Duodenal mucosa (tissue), 2 donors: ENCODE measurements around the gene LTBP3.

Source experiments
- H3K27ac ChIP-seq: one replicate; pipeline ENCODE4 v1.7.0; 2013; ENCODE audit warnings: low read depth, low read length
- H3K27me3 ChIP-seq, 2 donors: one replicate each; pipeline ENCODE4 v1.7.0; 2013; ENCODE audit warnings: low read length in 2 of 2, control low read depth in 1 of 2; ENCODE audit not compliant: insufficient read depth in 2 of 2, control insufficient read depth in 1 of 2
- H3K36me3 ChIP-seq, 2 donors: one replicate each; pipeline ENCODE4 v1.7.0; 2013; ENCODE audit warnings: low read length in 2 of 2, control low read depth in 1 of 2; ENCODE audit not compliant: insufficient read depth in 2 of 2, control insufficient read depth in 1 of 2
- H3K4me1 ChIP-seq, 2 donors: one replicate each; pipeline ENCODE4 v1.7.0; 2013; ENCODE audit warnings: low read length in 2 of 2, control low read depth in 1 of 2; ENCODE audit not compliant: insufficient read depth in 2 of 2, control insufficient read depth in 1 of 2
- H3K4me3 ChIP-seq, 2 donors: one replicate each; pipeline ENCODE4 v1.7.0; 2013; ENCODE audit warnings: low read length in 2 of 2, low read depth in 1 of 2
- H3K9ac ChIP-seq, 2 donors: one replicate each; pipeline ENCODE4 v1.7.0; 2013; ENCODE audit warnings: low read length in 2 of 2, low read depth in 1 of 2
- H3K9me3 ChIP-seq, 2 donors: one replicate each; pipeline ENCODE4 v1.7.0; 2013; ENCODE audit warnings: low read length in 2 of 2, control low read depth in 1 of 2; ENCODE audit not compliant: control insufficient read depth in 1 of 2

LTBP3 gene

DNA sequence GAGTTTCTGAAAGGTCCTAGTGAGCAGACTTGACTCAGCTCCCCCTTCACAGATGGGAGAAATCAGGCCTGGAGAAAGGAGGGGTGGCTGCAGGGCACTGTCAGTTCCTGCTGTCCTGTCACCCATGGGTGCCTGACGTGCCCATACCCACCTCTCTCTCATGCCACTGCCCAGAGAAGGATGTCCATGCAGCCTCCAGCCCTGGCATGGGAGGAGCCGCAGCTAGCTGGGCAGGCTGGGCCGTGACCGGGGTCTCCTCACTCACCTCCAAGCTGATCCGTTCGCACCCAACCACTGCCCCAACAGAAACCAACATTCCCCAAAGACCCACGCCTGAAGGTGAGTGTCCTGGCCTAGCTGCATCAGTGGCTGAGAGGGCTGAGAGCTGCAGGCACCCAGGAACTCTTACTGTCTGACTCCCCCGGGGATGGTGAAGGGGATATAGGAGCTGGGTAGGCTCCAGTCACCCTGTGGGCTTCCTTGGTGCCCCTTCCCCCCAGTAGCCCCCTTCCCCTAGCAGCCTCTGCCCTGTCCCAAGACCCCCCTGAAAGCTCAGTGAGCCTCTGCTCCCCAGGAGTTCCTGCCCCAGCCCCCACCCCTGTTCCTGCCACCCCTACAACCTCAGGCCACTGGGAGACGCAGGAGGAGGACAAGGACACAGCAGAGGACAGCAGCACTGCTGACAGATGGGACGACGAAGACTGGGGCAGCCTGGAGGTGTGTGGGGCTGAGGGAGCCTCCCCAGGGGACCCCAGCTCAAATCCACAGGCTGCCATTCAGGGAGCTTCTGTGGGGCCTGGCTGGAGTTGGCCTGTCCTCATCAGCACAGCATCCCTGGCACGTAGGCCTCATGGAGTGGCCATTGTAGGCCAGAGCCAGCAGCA, 21.5 kb downstream of the LTBP3 start:
- H3K36me3 ChIP-seq: peaks cover 14 to 51% of the 10 kb centered on the region in 2 donors
- peaks cover 9 to 12% of the 10 kb centered on the region in 2 donors for H3K4me1 ChIP-seq
- no peaks in the 10 kb centered on the region for H3K27me3 ChIP-seq
- H3K27ac ChIP-seq: no peak overlapping the region
- H3K4me3 ChIP-seq: no peak overlapping the region
- no peaks in the 10 kb centered on the region for H3K9me3 ChIP-seq
- no peak overlapping the region for H3K9ac ChIP-seq

DNA sequence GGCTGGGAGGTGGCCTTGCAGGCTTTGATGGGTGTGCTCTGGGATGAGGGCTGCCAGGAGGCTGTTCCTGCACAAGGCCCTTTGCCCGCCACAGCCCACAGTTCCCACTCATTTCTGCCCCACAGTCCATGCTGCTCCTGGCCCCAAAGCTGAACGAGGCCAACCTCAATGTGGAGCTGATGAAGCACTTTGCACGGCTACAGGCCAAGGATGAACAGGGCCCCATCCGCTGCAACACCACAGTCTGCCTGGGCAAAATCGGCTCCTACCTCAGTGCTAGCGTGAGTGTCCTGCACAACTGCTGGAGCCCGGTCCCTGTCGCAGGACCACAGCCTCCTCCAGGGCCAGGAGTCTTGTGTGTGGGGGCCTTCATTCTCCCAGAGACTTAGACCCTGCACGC, 23.1 kb downstream of the LTBP3 start:
- Histone ChIP-seq H3K9me3 (no peaks in the 10 kb centered on the region), H3K4me3 (no peak overlapping the region), H3K36me3 (peaks cover 28 to 67% of the 10 kb centered on the region in 2 donors), H3K4me1 (peaks cover 0 to 5% of the 10 kb centered on the region in 2 donors), H3K9ac (no peak overlapping the region), H3K27ac (no peak overlapping the region), H3K27me3 (no peaks in the 10 kb centered on the region)

DNA sequence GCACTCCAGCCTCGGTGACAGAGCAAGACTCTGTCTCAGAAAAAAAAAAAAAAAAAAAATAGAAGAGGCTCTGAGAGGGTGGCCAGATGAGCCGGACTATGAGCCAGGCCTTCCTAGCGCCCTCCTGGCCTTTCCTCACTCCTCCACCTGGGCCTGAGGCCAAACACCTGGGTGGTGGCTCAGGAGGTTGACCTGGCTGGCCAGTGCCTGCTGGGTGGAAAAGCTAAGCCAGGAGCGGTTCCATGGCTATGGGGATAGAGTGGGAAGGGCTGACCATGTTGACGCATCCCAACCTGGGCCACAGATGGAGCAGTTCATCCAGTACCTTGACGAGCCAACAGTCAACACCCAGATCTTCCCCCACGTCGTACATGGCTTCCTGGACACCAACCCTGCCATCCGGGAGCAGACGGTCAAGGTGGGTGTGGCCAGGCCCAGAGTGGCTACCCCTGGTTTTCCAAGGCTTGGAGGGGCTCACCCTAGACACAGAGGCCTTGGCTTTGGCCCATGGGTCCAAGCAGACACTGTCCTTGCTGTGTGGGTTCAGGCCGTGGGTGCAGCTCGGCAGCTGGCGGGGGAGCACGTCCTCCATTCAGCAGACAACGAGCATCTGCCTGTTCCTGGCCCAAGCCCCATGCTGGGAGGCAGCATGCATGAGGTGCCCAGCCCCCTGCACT, 25.6 kb downstream of the LTBP3 start:
- H3K36me3 ChIP-seq: peaks cover 25 to 69% of the 10 kb centered on the region in 2 donors

DNA sequence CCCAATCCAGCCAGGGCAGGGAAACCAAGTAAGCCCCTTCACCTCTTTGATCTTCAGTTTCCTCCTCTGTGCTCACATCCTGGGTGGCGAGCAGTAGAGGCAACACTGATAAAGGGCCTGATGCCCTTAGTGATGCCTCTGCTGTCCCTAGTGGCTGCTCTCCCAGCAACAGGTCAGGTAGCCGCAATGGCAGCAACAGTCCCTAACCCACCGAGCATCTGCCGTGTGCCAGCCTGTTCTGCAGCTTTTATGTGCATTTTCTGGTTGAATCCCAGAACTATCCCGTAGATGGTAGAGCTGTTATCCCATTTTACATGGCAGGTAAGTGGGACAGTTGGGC, 28.0 kb downstream of the LTBP3 start:
- Histone ChIP-seq H3K4me3 (no peak overlapping the region), H3K27ac (no peak overlapping the region), H3K9me3 (no peaks in the 10 kb centered on the region), H3K4me1 (peaks cover 10 to 17% of the 10 kb centered on the region in 2 donors), H3K36me3 (peaks cover 25 to 55% of the 10 kb centered on the region in 2 donors), H3K27me3 (no peaks in the 10 kb centered on the region), H3K9ac (no peak overlapping the region)

More for the DNA sequence above, 25.6 kb downstream of the LTBP3 start:
- Histone ChIP-seq H3K9ac (no peak overlapping the region), H3K27me3 (no peaks in the 10 kb centered on the region), H3K9me3 (no peaks in the 10 kb centered on the region), H3K4me1 (no peaks in the 10 kb centered on the region), H3K27ac (no peak overlapping the region), H3K4me3 (no peak overlapping the region)

DNA sequence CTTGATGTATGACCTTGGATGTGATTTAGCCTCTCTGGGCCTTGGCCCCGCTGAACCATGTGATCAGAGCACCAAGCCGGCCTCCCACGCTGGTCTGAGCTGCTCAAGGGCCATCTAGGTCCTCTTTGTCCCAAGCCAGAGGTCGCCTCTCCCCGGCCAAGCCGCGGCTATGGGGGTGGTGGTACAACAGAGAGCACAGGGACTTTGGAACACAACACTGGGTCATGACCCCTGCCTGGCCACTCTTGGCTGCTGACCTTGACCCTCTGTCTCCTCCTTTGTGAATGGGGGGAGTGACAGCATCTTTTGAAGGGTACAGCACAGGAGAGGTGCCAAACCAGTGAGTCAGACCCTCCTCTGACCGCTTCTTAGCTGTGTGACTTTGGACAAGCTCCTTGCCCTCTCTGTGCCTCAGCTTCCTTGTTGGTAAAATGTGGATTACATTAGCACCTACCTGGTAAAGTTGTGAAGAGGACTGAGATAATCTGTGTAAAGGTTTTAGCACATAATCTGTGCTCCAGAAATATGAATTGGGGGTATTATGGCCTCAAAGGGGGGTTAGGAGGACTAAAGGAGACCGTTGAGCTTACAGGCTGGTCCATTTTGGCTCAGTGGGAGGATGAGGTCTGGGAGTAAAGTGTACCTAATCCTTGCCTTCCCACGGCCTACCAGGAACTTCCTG, 28.5 kb downstream of the LTBP3 start:
- Histone ChIP-seq H3K4me3 (no peak overlapping the region), H3K9me3 (no peaks in the 10 kb centered on the region), H3K4me1 (peaks cover 10 to 17% of the 10 kb centered on the region in 2 donors), H3K36me3 (peaks cover 25 to 52% of the 10 kb centered on the region in 2 donors), H3K27me3 (no peaks in the 10 kb centered on the region), H3K9ac (no peak overlapping the region), H3K27ac (no peak overlapping the region)

DNA sequence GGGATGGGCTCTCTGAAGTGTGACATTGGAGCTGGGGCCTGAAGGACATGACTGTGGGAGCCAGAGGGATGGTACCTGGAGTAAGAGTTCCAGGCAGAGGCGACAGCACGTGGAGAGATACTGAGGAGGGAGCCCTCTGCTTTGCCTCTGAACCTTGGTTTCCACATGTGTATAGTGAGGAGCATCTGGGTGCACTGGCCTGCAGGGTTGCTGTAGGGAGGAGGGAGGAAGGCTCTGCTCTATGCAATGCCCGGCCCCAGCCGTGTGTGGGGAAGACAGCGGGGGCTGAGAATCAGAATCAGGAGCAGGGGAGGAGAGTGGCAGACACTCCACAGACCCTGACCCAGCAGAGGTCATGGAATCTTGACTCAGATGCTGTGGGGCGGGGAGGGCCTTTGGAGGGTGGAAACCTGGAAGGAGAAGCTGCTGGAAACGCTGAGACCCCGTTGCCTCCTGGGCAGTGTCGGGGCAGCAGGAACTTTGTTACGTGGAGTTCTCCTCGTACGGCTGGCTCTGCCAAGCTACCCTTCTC, 29.3 kb downstream of the LTBP3 start:
- peaks cover 25 to 52% of the 10 kb centered on the region in 2 donors for H3K36me3 ChIP-seq
- no peak overlapping the region for H3K9ac ChIP-seq
- no peak overlapping the region for H3K27ac ChIP-seq
- no peak overlapping the region for H3K4me3 ChIP-seq
- no peaks in the 10 kb centered on the region for H3K27me3 ChIP-seq
- peaks cover 17 to 24% of the 10 kb centered on the region in 2 donors for H3K4me1 ChIP-seq
- H3K9me3 ChIP-seq: no peaks in the 10 kb centered on the region

DNA sequence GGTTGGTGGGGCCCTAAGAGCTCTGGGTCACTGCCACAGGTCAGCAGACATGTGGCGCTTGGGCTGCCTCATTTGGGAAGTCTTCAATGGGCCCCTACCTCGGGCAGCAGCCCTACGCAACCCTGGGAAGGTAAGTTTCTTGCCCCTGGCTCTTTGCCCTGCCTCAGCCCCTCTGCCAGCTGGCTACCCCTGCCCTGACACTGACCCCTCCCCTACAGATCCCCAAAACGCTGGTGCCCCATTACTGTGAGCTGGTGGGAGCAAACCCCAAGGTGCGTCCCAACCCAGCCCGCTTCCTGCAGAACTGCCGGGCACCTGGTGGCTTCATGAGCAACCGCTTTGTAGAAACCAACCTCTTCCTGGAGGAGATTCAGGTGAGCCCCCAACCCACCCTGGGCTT, 31.4 kb downstream of the LTBP3 start:
- Histone ChIP-seq H3K9me3 (no peaks in the 10 kb centered on the region), H3K36me3 (peaks cover 14 to 37% of the 10 kb centered on the region in 2 donors), H3K27ac (no peak overlapping the region), H3K9ac (peak overlapping the region in 1 of 2 donors; percentile 85), H3K4me1 (peaks cover 20 to 25% of the 10 kb centered on the region in 2 donors), H3K4me3 (no peak overlapping the region), H3K27me3 (no peaks in the 10 kb centered on the region)

DNA sequence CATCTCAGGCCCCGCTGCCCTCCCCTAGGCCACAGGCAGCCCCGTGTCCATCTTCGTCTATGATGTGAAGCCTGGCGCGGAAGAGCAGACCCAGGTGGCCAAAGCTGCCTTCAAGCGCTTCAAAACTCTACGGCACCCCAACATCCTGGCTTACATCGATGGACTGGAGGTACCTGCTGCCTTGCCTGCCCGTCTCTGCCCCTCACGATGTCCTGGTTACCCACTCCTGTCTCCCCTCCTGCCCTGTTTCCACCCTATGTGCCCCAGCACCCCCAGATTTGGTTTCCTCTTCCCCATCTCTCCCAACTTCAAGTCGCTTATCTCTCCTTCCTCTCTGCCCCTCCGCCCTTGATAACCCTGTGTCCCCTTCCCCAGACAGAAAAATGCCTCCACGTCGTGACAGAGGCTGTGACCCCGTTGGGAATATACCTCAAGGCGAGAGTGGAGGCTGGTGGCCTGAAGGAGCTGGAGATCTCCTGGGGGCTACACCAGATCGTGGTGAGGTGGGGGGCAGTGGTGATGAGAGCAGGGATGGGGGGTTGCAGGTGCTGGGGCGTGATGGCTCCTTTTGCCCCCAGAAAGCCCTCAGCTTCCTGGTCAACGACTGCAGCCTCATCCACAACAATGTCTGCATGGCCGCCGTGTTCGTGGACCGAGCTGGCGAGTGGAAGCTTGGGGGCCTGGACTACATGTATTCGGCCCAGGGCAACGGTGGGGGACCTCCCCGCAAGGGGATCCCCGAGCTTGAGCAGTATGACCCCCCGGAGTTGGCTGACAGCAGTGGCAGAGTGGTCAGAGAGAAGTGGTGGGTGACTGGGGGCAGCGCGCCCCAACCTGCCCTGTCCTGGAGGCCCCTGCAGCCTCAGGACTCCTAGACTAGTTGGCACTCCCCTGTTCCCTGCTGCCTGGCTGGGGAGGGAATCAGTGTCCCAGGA, 32.3 kb downstream of the LTBP3 start:
- H3K9me3 ChIP-seq: no peaks in the 10 kb centered on the region
- peak overlapping the region; percentile 20 for H3K27ac ChIP-seq
- peak overlapping the region; percentile 91 to 93 for H3K4me3 ChIP-seq
- H3K27me3 ChIP-seq: no peaks in the 10 kb centered on the region
- H3K4me1 ChIP-seq: peaks cover 20 to 25% of the 10 kb centered on the region in 2 donors
- H3K9ac ChIP-seq: peak overlapping the region; percentile 82 to 85
- peaks cover 5 to 28% of the 10 kb centered on the region in 2 donors for H3K36me3 ChIP-seq
